Endodermal cell (in vitro differentiated cells): Measurements from ENCODE around the gene APOC4. TPM values are rescaled to one million over a fixed set of nuclear protein-coding genes. Genes with fewer than 3 reads are reported as not detected.

Source experiments
- DNase-seq: peaks from one replicate; pipeline ENCODE4 v3.0.0-alpha.2; 2017
- H3K27ac ChIP-seq: 2 replicates; pipeline ENCODE4 v1.5.1; 2013; ENCODE audit warnings: mild to moderate bottlenecking, low read depth, low read length, moderate library complexity
- H3K27me3 ChIP-seq: 2 replicates; pipeline ENCODE4 v1.6.1; 2013; ENCODE audit warnings: mild to moderate bottlenecking, low read length, moderate library complexity; ENCODE audit not compliant: insufficient read depth, control insufficient read depth, poor library complexity, severe bottlenecking
- H3K36me3 ChIP-seq: 2 replicates; pipeline ENCODE4 v1.7.0; 2013; ENCODE audit warnings: mild to moderate bottlenecking, low read length, moderate library complexity; ENCODE audit not compliant: control insufficient read depth, insufficient read depth
- H3K4me1 ChIP-seq: one replicate; pipeline ENCODE4 v1.7.0; 2013; ENCODE audit warnings: low read length; ENCODE audit not compliant: control insufficient read depth, insufficient read depth
- H3K4me3 ChIP-seq: 2 replicates; pipeline ENCODE4 v1.5.1; 2013; ENCODE audit warnings: mild to moderate bottlenecking, low read length, moderate library complexity
- H3K9ac ChIP-seq: 2 replicates; pipeline ENCODE4 v1.6.1; 2013; ENCODE audit warnings: mild to moderate bottlenecking, low read length, moderate library complexity; ENCODE audit not compliant: poor library complexity, severe bottlenecking; ENCODE audit errors: extremely low read depth
- H3K9me3 ChIP-seq: 2 replicates; pipeline ENCODE4 v1.6.1; 2013; ENCODE audit warnings: mild to moderate bottlenecking, low read length, moderate library complexity; ENCODE audit not compliant: control insufficient read depth
- H3K27ac Mint-ChIP-seq: 2 replicates; pipeline ENCODE4 v1.8.0; 2020; ENCODE audit warnings: mixed read lengths
- H3K27me3 Mint-ChIP-seq: 2 replicates; pipeline ENCODE4 v1.8.0; 2021; ENCODE audit warnings: mild to moderate bottlenecking, mixed read lengths; ENCODE audit not compliant: insufficient read depth
- H3K36me3 Mint-ChIP-seq: 2 replicates; pipeline ENCODE4 v1.8.0; 2020; ENCODE audit warnings: low read depth, mixed read lengths
- H3K4me1 Mint-ChIP-seq: 2 replicates; pipeline ENCODE4 v1.8.0; 2020; ENCODE audit warnings: mixed read lengths
- H3K4me3 Mint-ChIP-seq: 2 replicates; pipeline ENCODE4 v1.8.0; 2020; ENCODE audit warnings: mild to moderate bottlenecking, moderate library complexity, mixed read lengths
- H3K9me3 Mint-ChIP-seq: 2 replicates; pipeline ENCODE4 v1.8.0; 2020; ENCODE audit warnings: mild to moderate bottlenecking, mixed read lengths
- CTCF ChIP-seq: fragments of 200-600 bp; sonication (generic); conservative IDR thresholded peaks from 2 replicates; pipeline ENCODE4 v1.5.0; 2021; ENCODE audit warnings: antibody characterized with exemption, mild to moderate bottlenecking
- WGBS, 2 experiments: methylation state at CpG; one replicate each; pipeline versions ENCODE4 v1.1.5 to v1.1.7; 2013; ENCODE audit warnings: missing lambda C conversion rate in 2 of 2, mixed read lengths in 1 of 2; ENCODE audit not compliant: insufficient coverage in 1 of 2, insufficient read length in 1 of 2; 5-methylcytosine and 5-hydroxymethylcytosine counted together
- total RNA-seq, 2 donors: library from RNA; stranded (reverse); fragmentation: NEBNext Ultra II Directional in 1 of 2; extraction: Animal tissue kit (Norgen Biotek cat#: 25700) in 1 of 2; gene quantifications; 2 replicates in 1 of 2; 3 replicates in 1 of 2; pipeline ENCODE4 v1.2.1, GENCODE V29; 2021

The APOC4 gene
- total RNA-seq, 2 donors from 2014 or later = not detected

- no peaks in the 10 kb centered on the region for H3K27me3 ChIP-seq
- 90% methylated on average over 1 to 7 of the region's 7 CpGs for WGBS, 2 experiments
Observed at GRCh38 chr19:44986389-44986788, 44.4 kb downstream of the APOC4 start.

GRCh38 chr19:44987148-44987675 lies 45.2 kb downstream of the APOC4 start:
- peaks cover 39% of the 10 kb centered on the region for H3K36me3 ChIP-seq
- Mint-ChIP-seq H3K9me3 (no peaks in the 10 kb centered on the region), H3K4me1 (no peaks in the 10 kb centered on the region), H3K27ac (no peak overlapping the region), H3K27me3 (no peaks in the 10 kb centered on the region), H3K36me3 (peaks cover 50% of the 10 kb centered on the region), H3K4me3 (no peak overlapping the region)
- no peaks in the 10 kb centered on the region for H3K9me3 ChIP-seq
- no peaks in the 10 kb centered on the region for H3K4me1 ChIP-seq
- no peak for DNase-seq
- no peak for TF ChIP-seq CTCF
- 97 to 100% methylated on average over 1 to 20 of the region's 20 CpGs for WGBS, 2 experiments
- H3K4me3 ChIP-seq = no peak overlapping the region
- H3K27me3 ChIP-seq = no peaks in the 10 kb centered on the region
- H3K9ac ChIP-seq = no peak overlapping the region
- H3K27ac ChIP-seq = no peak overlapping the region

More at GRCh38 chr19:44986389-44986788, 44.4 kb downstream of the APOC4 start:
- Mint-ChIP-seq H3K27me3 (no peaks in the 10 kb centered on the region), H3K36me3 (peaks cover 46% of the 10 kb centered on the region), H3K4me1 (no peaks in the 10 kb centered on the region), H3K9me3 (no peaks in the 10 kb centered on the region), H3K27ac (no peak overlapping the region), H3K4me3 (no peak overlapping the region)
- Histone ChIP-seq H3K9ac (no peak overlapping the region), H3K9me3 (no peaks in the 10 kb centered on the region), H3K4me1 (no peaks in the 10 kb centered on the region), H3K27ac (no peak overlapping the region), H3K36me3 (peaks cover 36% of the 10 kb centered on the region), H3K4me3 (no peak overlapping the region)
- DNase-seq = no peak
- TF ChIP-seq CTCF = no peak

- Mint-ChIP-seq H3K9me3 (no peaks in the 10 kb centered on the region), H3K36me3 (peaks cover 52% of the 10 kb centered on the region), H3K27me3 (no peaks in the 10 kb centered on the region), H3K27ac (no peak overlapping the region), H3K4me1 (no peaks in the 10 kb centered on the region), H3K4me3 (no peak overlapping the region)
- no peak for TF ChIP-seq CTCF
- Histone ChIP-seq H3K36me3 (peaks cover 39% of the 10 kb centered on the region), H3K9ac (no peak overlapping the region), H3K9me3 (no peaks in the 10 kb centered on the region), H3K27ac (no peak overlapping the region), H3K4me1 (no peaks in the 10 kb centered on the region), H3K4me3 (no peak overlapping the region), H3K27me3 (no peaks in the 10 kb centered on the region)
- WGBS, 2 experiments = 98% methylated on average over 8 to 9 of the region's 9 CpGs
- no peak for DNase-seq
Observed at GRCh38 chr19:44988273-44988672, 46.2 kb downstream of the APOC4 start.
